HTERT RPE-1 (cell line): ENCODE data around the gene KCNMB2.

Source experiments
- in situ Hi-C: fragments of 300-500 bp; cut with MboI; formaldehyde crosslinking; loops from 4 replicates; pipeline ENCODE4 v1.14.3; 2020; ENCODE audit warnings: low sequenced_read_pairs

Gene KCNMB2

GRCh38 chr3:178685591-178685906, 149.3 kb downstream of the KCNMB2 start:
- in situ Hi-C loops, result no loop called here

GRCh38 chr3:178686826-178687225, 150.6 kb downstream of the KCNMB2 start:
- in situ Hi-C loops, result no loop called here

GRCh38 chr3:178690571-178690970, 154.3 kb downstream of the KCNMB2 start:
- in situ Hi-C loops, result no loop called here

GRCh38 chr3:178699364-178699763, 163.1 kb downstream of the KCNMB2 start:
- in situ Hi-C loops, result no loop called here

GRCh38 chr3:178699810-178700209, 163.6 kb downstream of the KCNMB2 start:
- in situ Hi-C loops, result no loop called here

GRCh38 chr3:178703268-178703975, 167.2 kb downstream of the KCNMB2 start:
- in situ Hi-C loops, result no loop called here

GRCh38 chr3:178705925-178706324, 169.7 kb downstream of the KCNMB2 start:
- in situ Hi-C loops, result no loop called here

- in situ Hi-C loops, result no loop called here
These were observed 170.2 kb downstream of the KCNMB2 start for GRCh38 chr3:178706411-178706810.

- in situ Hi-C loops, result no loop called here
These were observed 171.2 kb downstream of the KCNMB2 start for GRCh38 chr3:178707311-178708031.

- in situ Hi-C loops, result no loop called here
These were observed 172.8 kb downstream of the KCNMB2 start for GRCh38 chr3:178709051-178709450.

GRCh38 chr3:178711753-178712152, 175.5 kb downstream of the KCNMB2 start:
- in situ Hi-C loops, result no loop called here

GRCh38 chr3:178712247-178712646, 176.0 kb downstream of the KCNMB2 start:
- in situ Hi-C loops, result no loop called here

- in situ Hi-C loops, result no loop called here
These were observed 178.9 kb downstream of the KCNMB2 start for GRCh38 chr3:178714925-178715832.

- in situ Hi-C loops, result no loop called here
These were observed 182.9 kb downstream of the KCNMB2 start for GRCh38 chr3:178718995-178719635.

GRCh38 chr3:178732824-178733223, 196.6 kb downstream of the KCNMB2 start:
- in situ Hi-C loops, result no loop called here

- in situ Hi-C loops, result no loop called here
These were observed 198.9 kb downstream of the KCNMB2 start for GRCh38 chr3:178735032-178735674.

GRCh38 chr3:178736300-178736699, 200.1 kb downstream of the KCNMB2 start:
- in situ Hi-C loops, result no loop called here

- in situ Hi-C loops, result no loop called here
These were observed 203.5 kb downstream of the KCNMB2 start for GRCh38 chr3:178739720-178740119.

- in situ Hi-C loops, result no loop called here
These were observed 204.8 kb downstream of the KCNMB2 start for GRCh38 chr3:178741020-178741419.

GRCh38 chr3:178743297-178743696, 207.1 kb downstream of the KCNMB2 start:
- in situ Hi-C loops, result no loop called here
